GM18870 (cell line): ENCODE data around the gene ENOX1.

Source experiments
- ATAC-seq: cut with Tn5 transposase; IDR thresholded peaks from one replicate; pipeline ENCODE4 v1.9.1; 2021; ENCODE audit warnings: moderate library complexity; ENCODE audit not compliant: unreplicated experiment

The ENOX1 gene

GRCh38 chr13:43325636-43326035 is 461.1 kb downstream of the ENOX1 start:
- no peak for ATAC-seq

- no peak for ATAC-seq
Observed at GRCh38 chr13:43324129-43324528, 462.6 kb downstream of the ENOX1 start.

DNA sequence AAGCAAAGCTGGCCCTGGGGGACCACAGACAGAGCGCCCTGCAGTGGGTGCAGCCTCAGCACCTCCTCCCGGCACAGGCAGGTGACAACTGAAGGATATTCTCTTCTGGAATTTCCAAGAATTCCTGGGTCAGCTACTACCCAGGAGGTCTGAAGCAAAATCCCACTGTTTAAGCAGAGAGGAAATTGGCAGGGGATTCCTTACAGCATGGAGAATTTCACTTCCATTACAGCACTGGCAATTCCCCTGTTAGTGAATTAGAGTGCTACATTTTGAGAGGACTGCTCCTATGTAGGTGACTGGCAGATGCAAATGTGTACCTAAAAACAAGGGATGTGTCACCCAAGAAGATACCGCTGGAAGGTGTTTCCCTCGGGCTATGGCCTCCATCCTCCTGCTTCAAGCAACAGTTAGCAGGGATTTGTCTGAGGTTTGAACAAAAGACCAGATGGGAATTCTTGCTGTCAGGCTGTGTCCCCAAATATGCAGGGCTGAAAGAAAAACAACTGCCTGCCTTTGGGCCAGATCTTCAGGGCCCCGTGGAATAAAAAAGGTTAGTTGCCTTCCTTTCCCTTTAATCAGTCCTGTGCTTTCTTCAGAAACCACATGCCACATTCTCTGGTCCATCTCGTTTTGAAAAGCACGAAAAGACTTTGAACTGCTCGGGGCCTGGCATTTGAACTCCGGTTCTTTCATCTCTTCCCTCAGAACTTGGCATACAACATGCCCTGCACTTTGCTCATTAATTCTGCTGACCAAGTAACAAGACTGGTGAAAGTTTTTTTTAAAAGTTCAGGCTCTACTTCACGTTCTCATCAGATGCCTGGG is 466.9 kb downstream of the ENOX1 start:
- ATAC-seq = no peak

GRCh38 chr13:43316946-43317353 is 469.8 kb downstream of the ENOX1 start:
- no peak for ATAC-seq

GRCh38 chr13:43316281-43316680 is 470.5 kb downstream of the ENOX1 start:
- ATAC-seq = no peak

- no peak for ATAC-seq
Observed at GRCh38 chr13:43315522-43315921, 471.2 kb downstream of the ENOX1 start.

- ATAC-seq = no peak
Observed at GRCh38 chr13:43309311-43309710, 477.5 kb downstream of the ENOX1 start.

- ATAC-seq = peak; percentile 81
Observed at GRCh38 chr13:43307921-43308433, 478.8 kb downstream of the ENOX1 start.

GRCh38 chr13:43307221-43307920 is 479.4 kb downstream of the ENOX1 start:
- ATAC-seq = no peak

GRCh38 chr13:43306372-43306771 is 480.4 kb downstream of the ENOX1 start:
- no peak for ATAC-seq

DNA sequence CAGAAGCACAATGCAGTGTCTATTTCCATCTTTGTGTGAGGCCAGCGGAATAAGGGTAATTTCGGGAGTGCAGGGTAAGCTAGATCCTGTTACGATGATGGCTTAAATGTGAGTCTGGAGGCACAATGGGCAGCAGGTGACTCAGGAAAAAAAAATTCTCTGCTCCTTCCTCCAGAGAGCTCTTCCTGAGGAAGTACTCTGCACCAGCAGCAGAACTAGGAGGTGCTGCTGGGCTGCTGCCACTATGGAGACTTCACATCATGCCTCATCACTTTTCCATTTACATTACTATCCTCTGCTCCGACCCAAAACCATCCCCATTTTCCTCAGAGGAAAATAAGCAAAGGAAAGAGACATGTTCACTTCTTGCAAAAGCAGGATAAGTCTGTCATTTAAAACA is 481.4 kb downstream of the ENOX1 start:
- no peak for ATAC-seq

GRCh38 chr13:43304945-43305344 is 481.8 kb downstream of the ENOX1 start:
- no peak for ATAC-seq

GRCh38 chr13:43304449-43304848 is 482.3 kb downstream of the ENOX1 start:
- no peak for ATAC-seq

GRCh38 chr13:43303033-43303729 is 483.6 kb downstream of the ENOX1 start:
- no peak for ATAC-seq

GRCh38 chr13:43301346-43301969 is 485.3 kb downstream of the ENOX1 start:
- no peak for ATAC-seq

DNA sequence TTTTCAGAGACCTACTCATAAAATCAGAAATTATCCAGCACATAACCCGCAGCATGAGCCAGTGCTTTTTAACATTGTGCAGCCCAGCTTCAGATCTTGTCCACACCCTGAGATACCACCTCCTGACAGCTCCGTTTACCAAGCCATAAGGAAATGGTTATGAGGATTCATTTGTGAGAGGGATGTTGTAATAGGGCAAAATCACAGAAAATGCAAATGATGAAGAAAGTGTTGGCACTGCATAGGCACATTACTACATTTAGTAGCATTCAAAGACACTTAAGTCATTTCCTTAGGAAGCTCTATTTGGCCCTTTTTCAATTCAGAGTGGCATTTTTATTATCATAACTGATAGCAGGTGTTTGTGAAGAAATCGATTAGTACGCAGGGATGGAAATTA is 485.9 kb downstream of the ENOX1 start:
- no peak for ATAC-seq

- ATAC-seq = no peak
Observed at GRCh38 chr13:43299374-43299773, 487.4 kb downstream of the ENOX1 start.

- no peak for ATAC-seq
Observed at GRCh38 chr13:43298816-43299215, 488.0 kb downstream of the ENOX1 start.

DNA sequence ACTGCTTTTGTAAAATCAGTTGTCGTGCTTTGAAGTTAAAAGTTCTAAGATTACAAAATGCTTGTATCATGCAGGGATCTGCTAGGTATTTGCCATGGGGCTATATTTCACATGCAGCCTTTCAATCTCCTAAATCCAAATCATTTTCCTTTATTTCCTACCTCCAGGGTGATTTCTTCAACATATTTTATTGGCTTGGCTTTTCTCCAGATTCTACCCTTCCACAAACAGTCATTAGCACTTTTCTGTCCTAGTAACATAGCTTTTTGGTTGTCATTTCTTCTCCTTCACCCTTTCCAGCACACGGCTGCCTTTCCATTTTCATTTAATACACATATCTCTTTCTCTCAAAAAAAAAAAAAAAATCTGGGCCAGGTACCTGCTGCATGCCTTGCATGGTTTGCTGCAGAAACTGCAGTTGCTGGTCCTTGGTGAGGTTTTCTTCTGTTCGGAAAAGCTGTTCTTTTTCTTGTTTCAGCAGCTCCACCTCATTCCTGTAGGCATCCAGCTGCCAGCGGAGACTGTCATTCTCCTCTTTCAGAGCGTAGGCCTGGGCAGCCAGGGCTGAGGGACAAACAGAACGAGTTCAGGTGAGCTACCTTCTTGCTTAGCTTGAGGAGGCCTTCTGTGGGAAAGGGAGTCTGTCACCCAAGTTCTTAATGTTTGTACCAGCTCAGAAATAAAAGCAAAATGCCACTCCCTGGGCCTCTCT is 488.6 kb downstream of the ENOX1 start:
- no peak for ATAC-seq

DNA sequence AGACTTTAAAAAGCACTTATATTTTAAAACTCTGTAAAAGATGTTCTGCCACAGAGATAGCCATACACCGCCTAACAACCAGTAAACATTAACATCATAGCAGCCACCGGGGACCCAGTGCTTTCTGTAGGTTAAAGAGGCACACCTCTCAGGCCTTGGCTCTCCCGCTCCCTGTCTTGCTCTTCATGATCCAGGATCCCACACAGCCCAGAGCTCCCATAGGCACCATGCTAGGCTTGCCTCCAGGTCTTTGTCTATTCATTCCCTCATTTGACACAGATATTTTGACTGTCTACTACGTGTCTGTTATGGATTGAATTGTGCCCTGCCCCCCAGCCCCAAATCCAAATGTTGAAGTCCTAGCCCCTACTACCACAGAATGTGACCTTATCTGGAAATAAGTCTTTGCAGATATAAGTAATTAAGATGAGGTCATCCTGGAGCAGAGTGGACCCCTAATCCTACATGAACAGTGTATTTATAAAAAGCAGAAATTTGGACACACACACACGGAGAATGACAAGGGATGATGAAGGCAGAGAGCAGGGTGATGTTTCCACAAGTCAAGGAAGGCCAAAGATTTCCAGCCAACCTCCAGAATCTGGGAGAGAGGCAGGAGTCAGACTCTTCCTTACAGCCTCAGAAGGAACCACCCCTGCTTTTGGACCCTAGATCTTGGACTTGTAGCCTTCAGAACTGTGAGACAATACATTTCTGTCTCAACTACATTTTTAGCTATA is 490.8 kb downstream of the ENOX1 start:
- no peak for ATAC-seq
